Calu3 (cell line): ENCODE data around the gene RPS14. TPM values are rescaled to one million over a fixed set of nuclear protein-coding genes. Genes with fewer than 3 reads are reported as not detected.

ENCODE experiments used
- BruUV-seq: library from RNA; stranded (reverse); fragments of 400-500 nt; replicated peaks from 2 replicates; lab custom pipeline; 2021; lab: Mats Ljungman, UMichigan
- CTCF ChIA-PET: fragments of 300-600 bp; sonication (Branson Sonifier 250); formaldehyde crosslinking; loops from one replicate; lab custom pipeline; 2022; ENCODE audit warnings: antibody characterized with exemption; lab: Charles Lee
- DNase-seq: peaks from one replicate; pipeline ENCODE4 v3.0.0; 2022
- H3K27ac Mint-ChIP-seq: one replicate; pipeline ENCODE4 v1.8.0; 2022; ENCODE audit warnings: mixed read lengths; ENCODE audit not compliant: unreplicated experiment
- H3K27me3 Mint-ChIP-seq: one replicate; pipeline ENCODE4 v1.8.0; 2022; ENCODE audit warnings: mixed read lengths; ENCODE audit not compliant: unreplicated experiment
- H3K36me3 Mint-ChIP-seq: one replicate; pipeline ENCODE4 v1.8.0; 2022; ENCODE audit warnings: mild to moderate bottlenecking, moderate library complexity, mixed read lengths; ENCODE audit not compliant: insufficient read depth, unreplicated experiment
- H3K4me1 Mint-ChIP-seq: one replicate; pipeline ENCODE4 v1.8.0; 2022; ENCODE audit warnings: mild to moderate bottlenecking, low read depth, mixed read lengths; ENCODE audit not compliant: unreplicated experiment
- H3K4me3 Mint-ChIP-seq: one replicate; pipeline ENCODE4 v1.8.0; 2022; ENCODE audit warnings: mild to moderate bottlenecking, low read depth, moderate library complexity, mixed read lengths; ENCODE audit not compliant: unreplicated experiment
- H3K9me3 Mint-ChIP-seq: one replicate; pipeline ENCODE4 v1.8.0; 2022; ENCODE audit warnings: low read depth, mixed read lengths; ENCODE audit not compliant: unreplicated experiment
- intact Hi-C: fragments of 100-400 bp; cut with micrococcal nuclease; formaldehyde crosslinking; loops from one replicate; pipeline ENCODE4 v1.10.0; 2022; ENCODE audit not compliant: unreplicated experiment
- total RNA-seq: library from RNA; stranded (reverse); gene quantifications from 2 replicates; pipeline ENCODE4 v1.2.3, GENCODE V29; 2022
- TF ChIP-seq, protein P1 (sequence below): fragments of 200-600 bp; IDR thresholded peaks from one replicate; pipeline ENCODE4 v1.8.0; 2022; ENCODE audit warnings: antibody characterized with exemption; ENCODE audit not compliant: unreplicated experiment

Gene RPS14
- total RNA-seq, 1 experiment from 2014 or later, result 2,330 TPM

DNA sequence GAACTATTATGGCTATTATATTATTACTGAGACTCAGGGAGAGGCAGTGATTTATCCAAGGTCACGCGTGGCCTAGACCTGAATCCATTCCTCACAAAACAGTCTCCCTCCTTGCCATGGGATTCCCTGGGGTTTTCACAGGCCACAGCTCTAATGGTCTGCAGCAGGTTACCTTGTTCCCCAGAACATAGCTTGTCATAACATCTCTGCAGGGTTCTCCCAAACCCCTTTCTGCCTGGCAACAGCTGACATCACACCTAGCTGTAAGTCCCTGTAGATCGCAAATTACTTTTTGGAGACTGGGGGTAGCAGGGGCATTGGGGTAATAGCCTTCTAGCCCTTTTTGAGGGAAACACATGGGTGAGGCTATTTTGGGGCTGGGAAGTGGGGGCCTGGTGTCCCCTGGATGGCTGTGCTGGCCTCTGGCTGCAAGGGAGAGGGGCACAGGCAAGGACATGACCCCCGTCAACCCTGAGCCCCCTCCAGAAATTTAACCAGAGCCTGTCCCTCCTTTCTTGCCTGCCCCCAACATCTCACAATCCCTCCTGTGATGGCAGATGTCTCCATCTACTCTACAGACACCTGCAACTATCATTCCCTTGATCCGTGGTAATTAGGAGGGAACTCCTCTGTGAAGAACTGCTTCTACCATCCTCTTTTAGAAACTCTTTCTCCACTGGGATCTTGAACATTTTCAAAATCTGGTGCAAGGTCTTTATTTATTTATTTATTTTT lies 38.1 kb downstream of the RPS14 start:
- Mint-ChIP-seq H3K27me3 (no peaks in the 10 kb centered on the region), H3K27ac (peak overlapping the region; percentile 94), H3K36me3 (peaks cover 70% of the 10 kb centered on the region), H3K4me3 (peak overlapping the region; percentile 95), H3K4me1 (peaks cover 40% of the 10 kb centered on the region), H3K9me3 (no peaks in the 10 kb centered on the region)
- no TSS peak for BruUV-seq
- TF ChIP-seq, protein P1, sequence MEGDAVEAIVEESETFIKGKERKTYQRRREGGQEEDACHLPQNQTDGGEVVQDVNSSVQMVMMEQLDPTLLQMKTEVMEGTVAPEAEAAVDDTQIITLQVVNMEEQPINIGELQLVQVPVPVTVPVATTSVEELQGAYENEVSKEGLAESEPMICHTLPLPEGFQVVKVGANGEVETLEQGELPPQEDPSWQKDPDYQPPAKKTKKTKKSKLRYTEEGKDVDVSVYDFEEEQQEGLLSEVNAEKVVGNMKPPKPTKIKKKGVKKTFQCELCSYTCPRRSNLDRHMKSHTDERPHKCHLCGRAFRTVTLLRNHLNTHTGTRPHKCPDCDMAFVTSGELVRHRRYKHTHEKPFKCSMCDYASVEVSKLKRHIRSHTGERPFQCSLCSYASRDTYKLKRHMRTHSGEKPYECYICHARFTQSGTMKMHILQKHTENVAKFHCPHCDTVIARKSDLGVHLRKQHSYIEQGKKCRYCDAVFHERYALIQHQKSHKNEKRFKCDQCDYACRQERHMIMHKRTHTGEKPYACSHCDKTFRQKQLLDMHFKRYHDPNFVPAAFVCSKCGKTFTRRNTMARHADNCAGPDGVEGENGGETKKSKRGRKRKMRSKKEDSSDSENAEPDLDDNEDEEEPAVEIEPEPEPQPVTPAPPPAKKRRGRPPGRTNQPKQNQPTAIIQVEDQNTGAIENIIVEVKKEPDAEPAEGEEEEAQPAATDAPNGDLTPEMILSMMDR, result no peak
- peak; percentile 61 for DNase-seq
- CTCF ChIA-PET, result interaction anchor here (1.1 to 3.9 kb wide), 2 partner anchors 25 to 128 kb away, joined by 3 to 17 read pairs; no protein-coding TSS in a partner anchor
- intact Hi-C loops, result no loop called here

GRCh38 chr5:150410524-150411244 lies 38.9 kb downstream of the RPS14 start:
- H3K4me3 Mint-ChIP-seq, result peak overlapping the region; percentile 95
- BruUV-seq, result no TSS peak
- peaks cover 40% of the 10 kb centered on the region for H3K4me1 Mint-ChIP-seq
- intact Hi-C loops, result no loop called here
- peaks cover 70% of the 10 kb centered on the region for H3K36me3 Mint-ChIP-seq
- TF ChIP-seq, protein P1, result no peak
- H3K9me3 Mint-ChIP-seq, result no peaks in the 10 kb centered on the region
- CTCF ChIA-PET, result interaction anchor here (0.5 to 3.9 kb wide), 9 partner anchors 13 to 145 kb away, joined by 3 to 17 read pairs (median 4); no protein-coding TSS in a partner anchor
- DNase-seq, result peak; percentile 72
- no peaks in the 10 kb centered on the region for H3K27me3 Mint-ChIP-seq
- peak overlapping the region; percentile 94 for H3K27ac Mint-ChIP-seq

- Mint-ChIP-seq H3K27ac (peak overlapping the region; percentile 94), H3K36me3 (peaks cover 70% of the 10 kb centered on the region), H3K27me3 (no peaks in the 10 kb centered on the region), H3K4me3 (peak overlapping the region; percentile 95), H3K9me3 (no peaks in the 10 kb centered on the region), H3K4me1 (peaks cover 40% of the 10 kb centered on the region)
- BruUV-seq, result TSS peak; percentile 65
- CTCF ChIA-PET, result interaction anchor here (0.6 to 3.9 kb wide), 6 partner anchors 12 to 122 kb away, joined by 3 to 17 read pairs (median 4); no protein-coding TSS in a partner anchor
- intact Hi-C loops, result no loop called here
- DNase-seq, result peak; percentile 88
- TF ChIP-seq, protein P1, result no peak
These were observed 39.7 kb downstream of the RPS14 start for GRCh38 chr5:150409638-150410523.
